ENCODE measurements around the gene PSMD7.
"Not testable (repeated sequence)": the region's sequence is repeated elsewhere in the genome, so short reads cannot be mapped to it uniquely, and the experiment has no call there.

Gene PSMD7

DNA sequence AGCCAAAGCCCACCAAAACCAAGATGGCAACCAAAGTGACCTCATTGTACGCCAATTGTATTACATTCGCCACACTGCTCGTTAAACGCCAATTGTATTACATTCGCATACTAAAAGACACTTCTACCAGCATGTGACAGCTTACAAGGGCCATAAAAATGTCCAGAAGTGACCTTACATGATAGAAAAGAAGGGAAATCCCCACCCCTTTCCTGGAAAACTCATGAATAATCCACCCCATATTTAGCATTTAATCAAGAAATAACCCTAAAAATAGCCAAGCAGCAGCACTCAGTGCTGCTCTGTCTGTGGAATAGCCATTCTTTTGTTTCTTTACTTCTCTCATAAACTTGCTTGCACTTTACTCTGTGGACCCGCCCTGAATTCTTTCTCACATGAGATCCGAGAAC is 25.7 kb downstream of the PSMD7 start:
- TF ChIP-seq ZFX (IDR thresholded peaks at IDR 0.05), result no peak
- TF ChIP-seq, protein P1, sequence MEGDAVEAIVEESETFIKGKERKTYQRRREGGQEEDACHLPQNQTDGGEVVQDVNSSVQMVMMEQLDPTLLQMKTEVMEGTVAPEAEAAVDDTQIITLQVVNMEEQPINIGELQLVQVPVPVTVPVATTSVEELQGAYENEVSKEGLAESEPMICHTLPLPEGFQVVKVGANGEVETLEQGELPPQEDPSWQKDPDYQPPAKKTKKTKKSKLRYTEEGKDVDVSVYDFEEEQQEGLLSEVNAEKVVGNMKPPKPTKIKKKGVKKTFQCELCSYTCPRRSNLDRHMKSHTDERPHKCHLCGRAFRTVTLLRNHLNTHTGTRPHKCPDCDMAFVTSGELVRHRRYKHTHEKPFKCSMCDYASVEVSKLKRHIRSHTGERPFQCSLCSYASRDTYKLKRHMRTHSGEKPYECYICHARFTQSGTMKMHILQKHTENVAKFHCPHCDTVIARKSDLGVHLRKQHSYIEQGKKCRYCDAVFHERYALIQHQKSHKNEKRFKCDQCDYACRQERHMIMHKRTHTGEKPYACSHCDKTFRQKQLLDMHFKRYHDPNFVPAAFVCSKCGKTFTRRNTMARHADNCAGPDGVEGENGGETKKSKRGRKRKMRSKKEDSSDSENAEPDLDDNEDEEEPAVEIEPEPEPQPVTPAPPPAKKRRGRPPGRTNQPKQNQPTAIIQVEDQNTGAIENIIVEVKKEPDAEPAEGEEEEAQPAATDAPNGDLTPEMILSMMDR (conservative IDR thresholded peaks at IDR 0.05), result no peak
- no peak overlapping the region for H3K27ac ChIP-seq

DNA sequence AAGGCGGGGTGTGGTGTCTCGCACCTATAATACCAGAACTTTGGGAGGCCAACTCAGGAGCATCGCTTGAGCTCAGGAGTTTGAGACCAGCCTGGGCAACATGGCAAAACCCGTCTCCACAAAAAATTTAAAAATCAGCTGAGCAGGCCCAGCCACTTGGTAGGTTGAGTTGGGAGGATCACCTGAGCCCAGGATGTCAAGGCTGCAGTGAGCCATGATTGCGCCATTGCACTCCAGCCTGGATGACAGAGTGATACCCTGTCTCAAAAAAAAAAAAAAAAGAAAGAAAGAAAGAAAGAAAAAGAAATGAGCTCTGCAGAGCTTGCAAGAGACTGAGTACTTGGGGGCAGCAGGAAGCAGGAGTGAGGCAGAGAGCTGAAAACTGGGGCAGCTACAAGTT is 28.2 kb downstream of the PSMD7 start:
- H3K27ac ChIP-seq, result not testable (repeated sequence)

GRCh38 chr16:74325641-74326040 is 29.0 kb downstream of the PSMD7 start:
- TF ChIP-seq, protein P1 (conservative IDR thresholded peaks at IDR 0.05), result no peak
- TF ChIP-seq ZFX (IDR thresholded peaks at IDR 0.05), result no peak
- H3K27ac ChIP-seq, result no peak overlapping the region

DNA sequence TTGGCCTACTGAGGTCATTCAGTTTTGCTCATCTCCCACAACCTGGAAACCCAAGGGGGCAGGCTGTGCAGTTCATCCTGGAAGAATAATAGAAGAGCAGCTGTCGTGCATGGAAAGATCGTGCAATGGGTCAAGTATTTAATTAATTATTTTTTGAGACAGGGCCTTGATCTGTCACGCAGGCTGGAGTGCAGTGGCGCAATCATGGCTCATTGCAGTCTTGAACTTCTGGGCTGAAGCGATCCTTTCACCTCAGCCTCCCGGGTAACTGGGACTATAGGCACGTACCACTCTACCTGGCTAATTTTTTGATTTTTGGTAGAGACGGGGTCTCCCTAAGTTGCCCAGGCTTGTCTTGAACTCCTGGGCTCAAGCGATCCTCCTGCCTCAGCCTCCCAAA is 31.7 kb downstream of the PSMD7 start:
- H3K27ac ChIP-seq, result not testable (repeated sequence)

DNA sequence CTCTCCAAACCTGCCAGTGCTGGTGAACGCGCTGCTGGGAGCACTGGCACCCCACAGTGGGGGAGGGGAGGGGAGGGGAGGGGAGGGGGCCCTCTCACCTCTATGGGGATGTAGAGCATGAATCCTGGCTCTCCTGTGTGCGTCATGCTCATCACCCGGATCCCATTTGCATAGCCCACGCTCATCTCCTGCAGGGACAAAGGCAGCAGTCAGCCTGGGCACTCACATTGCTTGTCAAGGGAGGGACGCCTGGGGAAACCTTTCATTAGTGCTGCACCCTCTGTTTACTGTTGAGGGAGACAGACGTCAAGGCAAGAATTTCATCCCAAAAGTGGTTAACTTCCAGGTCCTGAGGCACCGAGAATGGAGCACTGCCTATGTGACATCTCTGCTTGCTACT is 35.9 kb downstream of the PSMD7 start:
- not testable (repeated sequence) for H3K27ac ChIP-seq

DNA sequence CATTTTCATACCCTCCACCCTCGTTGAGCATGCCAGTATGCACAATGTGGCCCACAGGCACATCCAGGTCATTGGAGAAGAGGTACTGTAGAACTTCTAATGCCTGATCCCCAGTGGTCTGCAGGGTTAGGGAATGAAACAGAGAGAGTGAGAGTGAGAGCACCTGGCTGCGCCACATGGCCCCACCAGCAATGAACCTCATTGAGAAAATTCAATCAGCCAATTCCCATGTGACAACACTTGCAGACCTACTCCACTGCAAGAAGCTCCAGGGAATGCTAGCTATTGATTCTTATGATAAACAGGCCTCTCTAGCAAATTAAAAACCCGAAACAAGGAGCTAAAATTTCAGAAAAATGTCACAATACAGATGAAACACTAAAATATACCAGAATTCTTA is 40.9 kb downstream of the PSMD7 start:
- H3K27ac ChIP-seq, result not testable (repeated sequence)

DNA sequence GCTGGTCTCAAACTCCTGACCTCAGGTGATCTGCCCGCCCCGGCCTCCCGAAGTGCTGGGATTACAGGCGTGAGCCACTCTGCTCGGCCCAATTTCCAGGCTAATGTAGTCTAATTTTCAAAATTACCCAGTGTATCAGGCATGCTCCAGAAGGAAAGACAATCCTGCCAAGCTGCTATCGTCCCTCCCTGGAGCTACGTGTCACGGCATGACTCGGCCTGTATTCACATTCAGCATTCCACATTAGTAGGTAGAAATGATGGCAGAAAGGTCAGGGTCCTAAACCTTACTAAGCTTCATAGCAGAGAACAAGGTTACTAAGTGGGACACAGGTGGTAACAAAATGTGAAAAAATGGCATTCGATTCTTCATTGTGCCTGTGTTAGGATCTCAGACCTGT is 42.6 kb downstream of the PSMD7 start:
- not testable (repeated sequence) for H3K27ac ChIP-seq

DNA sequence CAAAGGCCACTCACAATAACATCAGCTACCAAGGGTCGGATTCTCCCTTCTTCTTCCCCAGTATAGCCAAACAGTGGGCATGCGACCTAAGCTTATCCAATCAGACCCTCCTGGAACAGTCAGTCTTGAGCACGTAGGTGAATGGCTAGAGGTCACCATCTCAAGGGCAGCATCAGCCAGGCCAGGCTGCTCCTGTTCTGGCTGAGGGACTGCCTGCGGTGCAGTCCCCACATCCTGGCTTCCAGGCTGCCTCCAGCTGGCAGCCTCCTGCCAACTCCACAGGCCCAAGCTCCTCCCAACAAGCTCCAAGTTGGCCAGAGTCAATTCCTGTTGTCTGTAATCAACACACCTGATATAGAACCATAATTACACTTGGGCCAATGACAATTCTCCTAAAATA is 56.4 kb downstream of the PSMD7 start:
- H3K27ac ChIP-seq, result not testable (repeated sequence)
